B cell (primary cell): ENCODE results near the gene NCAN. TPM values are rescaled to one million over a fixed set of nuclear protein-coding genes. Genes with fewer than 3 reads are reported as not detected.

Experiments
- ATAC-seq: fragments of 200-7000 bp; cut with Tn5 transposase; one replicate; pipeline ENCODE4 v1.10.0; 2021; ENCODE audit warnings: low read depth, mild to moderate bottlenecking, moderate number of reproducible peaks, moderate library complexity
- CTCF ChIA-PET: fragments of 350-600 bp; sonication (Branson Sonifier 250); formaldehyde crosslinking; loops from one replicate; lab custom pipeline; 2021; ENCODE audit warnings: antibody characterized with exemption, inconsistent platforms; lab: Charles Lee
- POLR2A ChIA-PET: fragments of 350-600 bp; sonication (Branson Sonifier 250); formaldehyde crosslinking; loops from one replicate; lab custom pipeline; 2021; ENCODE audit warnings: antibody characterized with exemption; lab: Charles Lee
- DNase-seq: peaks from one replicate; pipeline ENCODE4 v3.0.0; 2013
- H2AFZ ChIP-seq: 2 replicates; pipeline ENCODE4 v1.6.1; 2012; ENCODE audit warnings: mild to moderate bottlenecking, low read depth, low read length; ENCODE audit not compliant: insufficient read depth, poor library complexity, severe bottlenecking
- H3K27ac ChIP-seq, 2 donors: 1 replicate in 1 of 2; 2 replicates in 1 of 2; pipeline ENCODE4 v1.5.1; 2012 to 2013; ENCODE audit warnings: low read length in 2 of 2, mild to moderate bottlenecking in 2 of 2, moderate library complexity in 1 of 2
- H3K27me3 ChIP-seq, 4 experiments: fragments of 200-600 bp in 1 of 4; sonication (generic) in 1 of 4; replicated peaks in 1 of 4; 1 replicate in 2 of 4; 2 replicates in 2 of 4; pipeline versions ENCODE4 v1.6.1 to v1.7.0; 2013 to 2016; ENCODE audit warnings: low read length in 3 of 4, mild to moderate bottlenecking in 2 of 4, mixed read lengths in 1 of 4, moderate library complexity in 1 of 4; ENCODE audit not compliant: insufficient read depth in 4 of 4, control insufficient read depth in 3 of 4; ENCODE audit errors: control extremely low read depth in 1 of 4
- H3K36me3 ChIP-seq, 2 experiments: replicated peaks in 1 of 2; 1 replicate in 1 of 2; 2 replicates in 1 of 2; pipeline versions ENCODE4 v1.6.1 to v1.7.1; 2013; ENCODE audit warnings: low read length in 1 of 2; ENCODE audit not compliant: insufficient read depth in 2 of 2, control insufficient read depth in 1 of 2; ENCODE audit errors: control extremely low read depth in 1 of 2, extremely low read depth in 1 of 2
- H3K4me1 ChIP-seq, 2 donors: fragments of 200-600 bp in 1 of 2; sonication (generic) in 1 of 2; 1 replicate in 1 of 2; 2 replicates in 1 of 2; pipeline versions ENCODE4 v1.5.1 to v1.6.1; 2013 to 2017; ENCODE audit warnings: low read length in 2 of 2; ENCODE audit not compliant: control insufficient read depth in 2 of 2, insufficient read depth in 2 of 2
- H3K4me2 ChIP-seq: replicated peaks from 2 replicates; pipeline ENCODE3; 2012; ENCODE audit warnings: mild to moderate bottlenecking, low read depth, low read length; ENCODE audit not compliant: poor library complexity, severe bottlenecking
- H3K4me3 ChIP-seq, 5 experiments: fragments of 200-600 bp in 1 of 5; sonication (generic) in 1 of 5; 1 replicate in 3 of 5; 2 replicates in 2 of 5; pipeline versions ENCODE4 v1.5.1 to v1.7.0; 2011 to 2016; ENCODE audit warnings: low read length in 4 of 5, mild to moderate bottlenecking in 4 of 5, low read depth in 2 of 5, control low read depth in 1 of 5, moderate library complexity in 1 of 5; ENCODE audit not compliant: insufficient read depth in 1 of 5; ENCODE audit errors: control extremely low read depth in 1 of 5, extremely low read depth in 1 of 5
- H3K79me2 ChIP-seq: fragments of 200-600 bp; sonication (generic); one replicate; pipeline ENCODE4 v1.6.0; 2016; ENCODE audit warnings: low read length; ENCODE audit not compliant: control insufficient read depth, insufficient read depth
- H3K9ac ChIP-seq: fragments of 200-600 bp; sonication (generic); 2 replicates; pipeline ENCODE4 v1.6.1; 2017; ENCODE audit warnings: mild to moderate bottlenecking, low read length, moderate library complexity
- H3K9me3 ChIP-seq, 3 donors: one replicate each; pipeline versions ENCODE4 v1.6.1 to v1.7.1; 2013; ENCODE audit warnings: low read length in 2 of 3; ENCODE audit not compliant: control insufficient read depth in 2 of 3, insufficient read depth in 1 of 3; ENCODE audit errors: control extremely low read depth in 1 of 3
- H4K20me1 ChIP-seq: 2 replicates; pipeline ENCODE4 v1.6.0; 2012; ENCODE audit warnings: mild to moderate bottlenecking, low read length; ENCODE audit not compliant: insufficient read depth, control insufficient read depth, poor library complexity, severe bottlenecking
- H3K27ac Mint-ChIP-seq: one replicate; pipeline ENCODE4 v1.8.0; 2021; ENCODE audit warnings: mixed read lengths
- H3K27me3 Mint-ChIP-seq: one replicate; pipeline ENCODE4 v1.8.0; 2021; ENCODE audit warnings: mixed read lengths
- H3K4me1 Mint-ChIP-seq: one replicate; pipeline ENCODE4 v1.8.0; 2021; ENCODE audit warnings: mixed read lengths
- H3K4me3 Mint-ChIP-seq: one replicate; pipeline ENCODE4 v1.8.0; 2021; ENCODE audit warnings: mixed read lengths
- H3K9me3 Mint-ChIP-seq: one replicate; pipeline ENCODE4 v1.8.0; 2022; ENCODE audit warnings: mixed read lengths; ENCODE audit not compliant: insufficient read depth
- EZH2 ChIP-seq: IDR thresholded peaks from 2 replicates; pipeline ENCODE4 v1.6.1; 2012; ENCODE audit warnings: borderline replicate concordance, low read depth, mild to moderate bottlenecking, moderate library complexity, low read length; ENCODE audit not compliant: insufficient read depth, poor library complexity, severe bottlenecking
- WGBS: methylation state at CpG from one replicate; pipeline ENCODE4 v1.1.5; 2013; ENCODE audit warnings: missing lambda C conversion rate; ENCODE audit not compliant: insufficient coverage; 5-methylcytosine and 5-hydroxymethylcytosine counted together
- intact Hi-C: fragments of 100-400 bp; cut with micrococcal nuclease; formaldehyde crosslinking; loops from one replicate; pipeline ENCODE4 v1.10.0; 2022
- polyA plus RNA-seq: library from polyadenylated mRNA; depleted of rRNA; stranded (reverse); fragments of >200 nt; gene quantifications from 2 replicates; pipeline ENCODE4 v1.2.3, GENCODE V29; 2012
- total RNA-seq, 2 donors: library from RNA; stranded (reverse); fragments of 120-200 nt in 1 of 2; gene quantifications; 1 replicate in 1 of 2; 2 replicates in 1 of 2; pipeline versions ENCODE4 v1.2.3 to v1.2.4, GENCODE V29; 2013 to 2022
- TF ChIP-seq, protein P1 (sequence below): fragments of 200-600 bp; IDR thresholded peaks from one replicate; pipeline ENCODE4 v1.8.0; 2022; ENCODE audit warnings: antibody characterized with exemption, mild to moderate bottlenecking

NCAN gene
- total and polyA plus RNA-seq, 2 donors (not counting 1 experiment from before 2014, with no cell fraction given), result 0.03 TPM; not detected in 1

DNA sequence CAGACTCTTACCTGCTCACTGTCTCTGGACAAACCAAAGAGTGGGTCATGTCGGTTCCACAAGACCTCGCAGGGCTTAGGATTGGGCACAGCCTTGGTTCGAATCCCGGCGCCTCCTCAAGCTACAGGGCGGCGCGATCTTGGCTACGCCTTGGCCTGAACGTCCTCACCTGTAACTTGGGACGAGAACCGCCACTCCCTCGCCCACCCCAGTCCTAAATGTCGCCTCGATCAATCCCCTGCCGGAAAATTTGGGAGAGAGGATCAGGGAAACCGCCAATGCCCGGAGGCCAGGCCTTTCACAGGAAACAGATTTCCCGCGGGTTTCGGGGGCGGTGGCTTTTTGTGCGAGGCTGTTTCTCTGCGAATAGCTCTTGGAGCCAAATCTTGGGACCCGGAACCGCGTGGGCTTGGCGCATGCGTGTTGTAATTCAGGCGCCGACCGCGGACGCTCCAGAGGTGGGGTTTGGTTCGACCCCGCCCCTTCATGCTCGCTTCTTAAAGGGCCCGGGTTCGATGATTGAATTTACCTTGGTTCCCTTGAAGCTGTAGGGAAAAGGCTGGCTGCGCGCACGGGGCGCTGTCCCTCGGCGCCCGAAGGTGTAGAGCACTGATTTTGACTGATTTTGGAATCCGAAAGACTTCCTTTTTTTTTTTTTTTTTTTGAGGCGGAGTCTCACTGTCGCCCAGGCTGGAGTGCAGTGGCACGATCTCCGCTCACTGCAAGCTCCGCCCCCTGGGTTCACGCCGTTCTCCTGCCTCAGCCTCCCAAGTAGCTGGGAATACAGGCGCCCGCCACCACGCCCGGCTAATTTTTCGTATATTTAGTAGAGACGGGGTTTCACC, 8.5 kb upstream of the NCAN start, which contains the start of gene NR2C2AP:
Gene NR2C2AP, minus strand, starts transcription at position 403 of the 845 bp plus-strand sequence. Its CDS starts 354 bp downstream, at position 49.
- ATAC-seq, result peak; percentile 94
- Histone ChIP-seq H3K4me2 (peak within 1 kb of the TSS; percentile 83), H3K27me3 (peaks cover 0 to 11% (median 2%) of the 10 kb centered on the region in 4 experiments), H3K79me2 (peaks cover 17% of the 10 kb centered on the region), H4K20me1 (no peaks in the 10 kb centered on the region), H3K9ac (peak within 1 kb of the TSS; percentile 82), H3K4me1 (peaks cover 23 to 33% of the 10 kb centered on the region in 2 donors), H2AFZ (peak within 1 kb of the TSS; percentile 82), H3K9me3 (peaks cover 0 to 14% (median 4%) of the 10 kb centered on the region in 3 donors), H3K4me3 (peak within 1 kb of the TSS; percentile 71 to 91 (median 81)), H3K27ac (peak within 1 kb of the TSS; percentile 57 to 85), H3K36me3 (peaks cover 2 to 15% of the 10 kb centered on the region in 2 experiments)
- peak; percentile 93 for DNase-seq
- TF ChIP-seq, protein P1, sequence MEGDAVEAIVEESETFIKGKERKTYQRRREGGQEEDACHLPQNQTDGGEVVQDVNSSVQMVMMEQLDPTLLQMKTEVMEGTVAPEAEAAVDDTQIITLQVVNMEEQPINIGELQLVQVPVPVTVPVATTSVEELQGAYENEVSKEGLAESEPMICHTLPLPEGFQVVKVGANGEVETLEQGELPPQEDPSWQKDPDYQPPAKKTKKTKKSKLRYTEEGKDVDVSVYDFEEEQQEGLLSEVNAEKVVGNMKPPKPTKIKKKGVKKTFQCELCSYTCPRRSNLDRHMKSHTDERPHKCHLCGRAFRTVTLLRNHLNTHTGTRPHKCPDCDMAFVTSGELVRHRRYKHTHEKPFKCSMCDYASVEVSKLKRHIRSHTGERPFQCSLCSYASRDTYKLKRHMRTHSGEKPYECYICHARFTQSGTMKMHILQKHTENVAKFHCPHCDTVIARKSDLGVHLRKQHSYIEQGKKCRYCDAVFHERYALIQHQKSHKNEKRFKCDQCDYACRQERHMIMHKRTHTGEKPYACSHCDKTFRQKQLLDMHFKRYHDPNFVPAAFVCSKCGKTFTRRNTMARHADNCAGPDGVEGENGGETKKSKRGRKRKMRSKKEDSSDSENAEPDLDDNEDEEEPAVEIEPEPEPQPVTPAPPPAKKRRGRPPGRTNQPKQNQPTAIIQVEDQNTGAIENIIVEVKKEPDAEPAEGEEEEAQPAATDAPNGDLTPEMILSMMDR, result no peak
- no peak for TF ChIP-seq EZH2
- peaks cover 3% of the 10 kb centered on the region for H3K9me3 Mint-ChIP-seq
- ChIA-PET CTCF (interaction anchor here (0.7 to 1.5 kb wide), 4 partner anchors 11 to 22 kb away, joined by 3 to 5 read pairs (median 4); partner anchors contain the start of genes BORCS8 and RFXANK), POLR2A (interaction anchor here (0.6 to 2.7 kb wide), 6 partner anchors 8 to 285 kb away, joined by 4 to 14 read pairs (median 8); partner anchors contain the start of genes BORCS8 and RFXANK)
- H3K4me1 Mint-ChIP-seq, result peaks cover 30% of the 10 kb centered on the region
- 7% methylated on average over 58 of the region's 60 CpGs for WGBS
- H3K27ac Mint-ChIP-seq, result peak within 1 kb of the TSS; percentile 91
- intact Hi-C loops, result loop anchor here (1.0 kb wide), 1 partner anchor 11 kb away; the partner anchor contains the start of genes BORCS8 and RFXANK
- peaks cover 9% of the 10 kb centered on the region for H3K27me3 Mint-ChIP-seq
- H3K4me3 Mint-ChIP-seq, result peak within 1 kb of the TSS; percentile 92
